ENCODE results near the gene EPHA4.

The EPHA4 gene

GRCh38 chr2:221541131-221541735 is 30.9 kb downstream of the EPHA4 start:
- TF ChIP-seq GATA3 (IDR thresholded peaks at IDR 0.05; ENCODE audit: low read depth, low read length) (no peak), GATA2 (IDR thresholded peaks at IDR 0.05; ENCODE audit: low read depth, low read length) (no peak)

- TF ChIP-seq GATA3 (IDR thresholded peaks at IDR 0.05; ENCODE audit: low read depth, low read length) (no peak), GATA2 (IDR thresholded peaks at IDR 0.05; ENCODE audit: low read depth, low read length) (no peak)
Observed at GRCh38 chr2:221539246-221539645, 32.9 kb downstream of the EPHA4 start.

GRCh38 chr2:221535824-221536223 is 36.3 kb downstream of the EPHA4 start:
- TF ChIP-seq GATA2 (IDR thresholded peaks at IDR 0.05; ENCODE audit: low read depth, low read length) = no peak
- no peak for TF ChIP-seq GATA3 (IDR thresholded peaks at IDR 0.05; ENCODE audit: low read depth, low read length)

GRCh38 chr2:221533299-221533698 is 38.8 kb downstream of the EPHA4 start:
- no peak for TF ChIP-seq GATA2 (IDR thresholded peaks at IDR 0.05; ENCODE audit: low read depth, low read length)
- no peak for TF ChIP-seq GATA3 (IDR thresholded peaks at IDR 0.05; ENCODE audit: low read depth, low read length)

- TF ChIP-seq GATA3 (IDR thresholded peaks at IDR 0.05; ENCODE audit: low read depth, low read length) (no peak), GATA2 (IDR thresholded peaks at IDR 0.05; ENCODE audit: low read depth, low read length) (no peak)
Observed at GRCh38 chr2:221532641-221533040, 39.5 kb downstream of the EPHA4 start.

GRCh38 chr2:221530653-221531037 is 41.5 kb downstream of the EPHA4 start:
- no peak for TF ChIP-seq GATA3 (IDR thresholded peaks at IDR 0.05; ENCODE audit: low read depth, low read length)
- no peak for TF ChIP-seq GATA2 (IDR thresholded peaks at IDR 0.05; ENCODE audit: low read depth, low read length)

- TF ChIP-seq GATA2 (IDR thresholded peaks at IDR 0.05; ENCODE audit: low read depth, low read length) (no peak), GATA3 (IDR thresholded peaks at IDR 0.05; ENCODE audit: low read depth, low read length) (no peak)
Observed at GRCh38 chr2:221529943-221530652, 42.0 kb downstream of the EPHA4 start.

- TF ChIP-seq GATA3 (IDR thresholded peaks at IDR 0.05; ENCODE audit: low read depth, low read length) (no peak), GATA2 (IDR thresholded peaks at IDR 0.05; ENCODE audit: low read depth, low read length) (no peak)
Observed at GRCh38 chr2:221529177-221529942, 42.7 kb downstream of the EPHA4 start.

GRCh38 chr2:221527776-221528309 is 44.3 kb downstream of the EPHA4 start:
- TF ChIP-seq GATA2 (IDR thresholded peaks at IDR 0.05; ENCODE audit: low read depth, low read length) = no peak

- no peak for TF ChIP-seq GATA3 (IDR thresholded peaks at IDR 0.05; ENCODE audit: low read depth, low read length)
- no peak for TF ChIP-seq GATA2 (IDR thresholded peaks at IDR 0.05; ENCODE audit: low read depth, low read length)
Observed at GRCh38 chr2:221524158-221524557, 47.9 kb downstream of the EPHA4 start.

GRCh38 chr2:221521233-221521845 is 50.8 kb downstream of the EPHA4 start:
- TF ChIP-seq GATA2 (IDR thresholded peaks at IDR 0.05; ENCODE audit: low read depth, low read length) (no peak), GATA3 (IDR thresholded peaks at IDR 0.05; ENCODE audit: low read depth, low read length) (no peak)

GRCh38 chr2:221518935-221519625 is 53.0 kb downstream of the EPHA4 start:
- TF ChIP-seq GATA2 (IDR thresholded peaks at IDR 0.05; ENCODE audit: low read depth, low read length) = no peak

- TF ChIP-seq GATA2 (IDR thresholded peaks at IDR 0.05; ENCODE audit: low read depth, low read length) (no peak), GATA3 (IDR thresholded peaks at IDR 0.05; ENCODE audit: low read depth, low read length) (no peak)
Observed at GRCh38 chr2:221518201-221518934, 53.7 kb downstream of the EPHA4 start.
